Femur (tissue), 1 donor: Measurements from ENCODE around the gene IQGAP3.

ENCODE experiments used
- DNase-seq: peaks from one replicate; pipeline ENCODE4 v3.0.0-alpha.2; 2017

IQGAP3 gene

DNA sequence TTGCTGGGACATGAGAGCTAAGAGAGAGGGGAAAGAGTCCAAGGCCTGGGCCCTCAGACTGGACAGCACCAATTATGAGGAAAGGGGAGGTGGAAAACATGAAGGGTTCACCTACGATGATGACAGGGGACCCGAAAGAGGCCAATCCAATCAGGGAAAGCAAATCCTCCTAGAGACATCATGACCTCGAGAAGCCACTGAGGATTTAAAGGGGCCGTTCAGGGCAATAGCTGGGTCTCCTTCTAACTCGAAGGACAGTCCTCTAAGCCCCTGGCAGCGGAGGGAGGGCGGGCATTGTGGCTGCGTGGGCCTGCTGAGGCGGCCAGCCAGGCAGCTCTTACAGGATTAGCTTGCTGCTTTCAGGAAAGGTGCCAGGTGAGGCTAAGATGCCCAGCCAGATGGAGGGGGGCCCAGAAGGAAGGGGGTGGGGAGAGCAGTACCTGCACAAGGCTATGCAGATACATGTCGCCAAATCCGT is 79.2 kb downstream of the IQGAP3 start:
- peak; percentile 69 for DNase-seq

GRCh38 chr1:156492591-156493080 is 79.7 kb downstream of the IQGAP3 start:
- peak; percentile 75 for DNase-seq

GRCh38 chr1:156492013-156492590 is 80.3 kb downstream of the IQGAP3 start:
- no peak for DNase-seq

- DNase-seq: no peak
These were observed 81.0 kb downstream of the IQGAP3 start for GRCh38 chr1:156491151-156491949.

DNA sequence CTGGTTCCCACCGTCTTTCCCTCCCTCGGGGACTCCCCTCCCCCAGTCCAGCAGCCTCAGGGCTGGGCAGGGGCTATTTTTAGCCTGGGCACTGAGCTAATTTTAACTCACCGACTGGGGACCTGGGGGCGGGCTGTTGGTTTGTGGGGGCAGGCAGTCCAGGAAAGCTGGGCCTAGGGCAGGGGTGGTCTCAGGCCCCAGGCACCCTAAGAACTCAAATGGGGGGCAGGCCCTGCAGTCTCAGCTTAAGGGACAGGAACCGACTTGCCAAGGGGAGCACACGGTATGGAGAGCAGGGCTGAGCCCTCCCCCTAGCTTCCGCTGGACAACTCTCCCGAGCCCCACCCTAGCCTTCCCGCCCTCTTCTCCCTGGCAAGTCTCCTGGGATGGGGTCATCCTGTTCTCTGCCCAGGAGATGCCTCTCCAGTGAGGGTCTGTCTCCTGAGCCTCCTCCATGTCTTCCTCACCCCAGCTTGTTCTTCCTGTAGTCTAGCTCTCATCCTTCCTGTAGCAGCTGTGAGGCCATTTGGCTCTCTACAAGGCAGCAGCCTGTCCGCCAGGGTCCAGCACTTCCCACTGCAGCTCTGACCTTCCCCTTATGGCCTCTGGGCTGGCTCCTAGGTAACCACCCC is 81.8 kb downstream of the IQGAP3 start:
- DNase-seq: peak; percentile 75

DNA sequence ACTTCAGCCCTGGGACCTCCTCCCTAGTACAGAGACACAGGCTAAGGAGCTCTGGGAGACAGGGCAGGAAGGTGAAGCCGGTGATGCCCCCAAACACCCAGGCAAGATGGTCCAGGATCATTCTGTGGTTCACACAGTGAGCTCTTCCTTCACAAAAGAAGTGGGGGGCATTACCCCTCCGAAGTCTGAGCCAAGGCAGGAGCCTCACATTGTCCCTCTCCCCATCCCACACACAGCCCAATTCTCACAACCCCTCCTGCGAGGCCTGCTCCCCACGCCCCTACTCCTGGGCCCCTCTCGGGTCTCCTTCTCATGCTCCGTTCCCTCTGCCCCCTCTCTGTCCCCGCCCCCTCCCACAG is 82.5 kb downstream of the IQGAP3 start:
- DNase-seq: no peak

GRCh38 chr1:156489166-156489934 is 83.0 kb downstream of the IQGAP3 start:
- peak; percentile 83 for DNase-seq

DNA sequence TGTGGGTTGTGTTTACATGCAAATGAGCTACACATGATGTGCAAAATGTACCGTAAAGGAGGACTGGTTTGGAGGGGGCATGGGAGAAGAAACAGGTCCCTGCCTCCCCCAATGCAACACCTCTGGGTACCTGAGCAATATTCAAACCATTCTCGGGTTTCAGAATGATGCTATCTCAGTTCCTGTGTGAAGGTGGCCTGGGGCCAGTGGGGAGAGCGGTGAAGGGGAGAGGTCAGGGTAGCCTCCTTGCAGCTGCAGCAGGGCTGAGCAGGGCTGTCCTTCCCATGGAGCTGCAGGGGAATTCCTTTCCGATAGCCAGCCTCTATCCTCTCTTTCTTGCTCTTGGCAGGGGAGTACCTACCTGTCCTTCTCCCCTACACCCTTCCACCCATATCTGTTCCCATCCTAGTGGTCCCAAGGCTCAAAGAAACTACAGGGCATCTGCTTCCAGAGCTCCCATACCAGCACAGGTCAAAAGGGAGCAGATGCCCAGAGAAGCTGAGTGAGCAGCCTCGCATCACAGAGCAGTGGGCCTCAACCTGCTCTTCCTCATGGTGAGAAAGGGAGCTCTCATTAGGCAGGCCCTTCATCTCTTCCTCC is 83.7 kb downstream of the IQGAP3 start:
- no peak for DNase-seq

GRCh38 chr1:156487862-156488261 is 84.5 kb downstream of the IQGAP3 start:
- no peak for DNase-seq

- no peak for DNase-seq
These were observed 85.7 kb downstream of the IQGAP3 start for GRCh38 chr1:156486421-156487344.

- DNase-seq: no peak
These were observed 86.4 kb downstream of the IQGAP3 start for GRCh38 chr1:156485984-156486383.

DNA sequence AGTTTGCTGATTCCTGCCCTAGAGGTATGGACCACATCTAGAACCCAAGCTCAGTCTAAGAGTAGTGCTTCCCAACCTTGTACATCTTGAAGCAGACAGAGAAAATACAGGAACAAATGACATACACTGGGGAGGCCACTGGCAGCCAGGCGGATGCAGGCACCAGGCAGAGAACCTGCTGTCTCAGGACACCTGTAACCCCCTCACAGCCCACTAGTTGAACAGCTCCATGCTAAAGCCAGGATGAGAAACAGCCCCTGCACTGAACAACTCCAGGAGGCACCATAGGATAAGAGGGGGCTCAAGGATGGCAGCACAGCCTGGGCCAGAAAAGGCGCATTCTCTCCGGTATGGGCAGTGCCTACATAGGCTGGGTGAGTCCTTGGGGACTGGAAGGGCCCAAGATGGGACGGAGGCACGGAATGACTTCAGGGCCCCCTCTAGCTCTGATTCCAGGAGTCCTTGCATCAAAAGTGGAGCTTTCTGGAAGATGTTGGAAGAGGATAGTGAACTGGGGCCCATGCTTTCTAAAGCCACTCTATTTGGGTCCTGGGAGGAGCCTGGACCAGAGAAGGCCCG is 87.8 kb downstream of the IQGAP3 start:
- DNase-seq: no peak

- DNase-seq: no peak
These were observed 89.0 kb downstream of the IQGAP3 start for GRCh38 chr1:156483397-156483796.

DNA sequence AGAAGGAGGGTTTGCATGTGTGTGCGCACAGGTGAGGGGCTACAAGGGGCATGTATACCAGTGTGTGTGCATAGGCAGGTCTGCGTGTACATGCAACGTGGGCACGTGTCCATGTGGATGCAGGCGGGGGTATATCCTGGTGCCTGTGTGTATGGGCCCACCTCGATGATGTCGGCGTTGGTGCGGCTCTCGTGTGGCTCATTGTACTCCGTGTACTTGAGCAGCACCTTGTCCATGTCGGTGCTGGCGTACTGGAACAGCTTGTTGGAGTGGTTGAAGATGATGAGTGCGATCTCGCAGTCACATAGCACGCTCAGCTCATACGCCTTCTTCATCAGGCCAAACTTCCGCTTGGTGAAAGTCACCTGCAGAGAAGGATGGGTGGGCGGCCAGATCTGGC is 90.1 kb downstream of the IQGAP3 start:
- DNase-seq: no peak

DNA sequence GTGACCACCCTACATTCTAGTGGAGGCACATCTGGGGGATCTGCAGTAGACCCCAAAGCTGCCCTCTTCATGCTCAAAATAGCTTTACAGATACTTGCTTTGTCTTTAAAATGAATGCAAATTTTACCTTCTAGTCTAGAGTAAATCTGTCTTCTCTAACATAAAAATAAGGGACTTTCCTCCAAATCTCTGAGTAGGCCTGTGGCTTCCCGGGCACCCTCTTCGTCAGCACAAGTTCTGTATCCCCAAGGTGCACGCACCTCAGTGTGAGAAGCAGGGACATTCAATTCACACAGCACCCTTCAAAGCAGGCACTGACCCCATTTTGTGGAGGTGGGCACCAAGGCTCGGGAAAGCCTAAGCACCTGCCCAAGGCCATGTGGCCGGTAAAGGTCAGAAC is 90.8 kb downstream of the IQGAP3 start:
- DNase-seq: no peak

- DNase-seq: peak; percentile 75
These were observed 91.8 kb downstream of the IQGAP3 start for GRCh38 chr1:156480411-156481192.

- no peak for DNase-seq
These were observed 92.4 kb downstream of the IQGAP3 start for GRCh38 chr1:156480016-156480370.

- no peak for DNase-seq
These were observed 93.0 kb downstream of the IQGAP3 start for GRCh38 chr1:156479093-156480015.

DNA sequence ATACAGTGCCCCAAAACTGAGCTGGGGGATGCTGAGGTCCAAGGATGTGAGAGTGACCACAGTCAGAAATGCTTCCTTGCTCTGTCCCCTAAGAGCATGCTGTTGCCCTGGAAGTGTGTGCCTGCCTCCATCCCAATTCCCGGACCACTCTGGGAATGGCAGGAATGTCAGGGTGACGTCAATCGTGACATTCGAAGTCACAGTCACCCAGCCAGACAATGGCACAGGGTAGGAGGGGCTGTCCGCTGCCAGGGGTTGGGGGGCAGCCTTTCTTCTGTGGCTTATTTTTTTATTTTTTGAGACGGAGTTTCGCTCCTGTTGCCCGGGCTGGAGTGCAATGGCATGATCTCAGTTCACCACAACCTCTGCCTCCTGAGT is 94.1 kb downstream of the IQGAP3 start:
- no peak for DNase-seq
